Adipose tissue (tissue), 3 donors: Measurements from ENCODE around the gene RNF208. TPM values are rescaled to one million over a fixed set of nuclear protein-coding genes. Genes with fewer than 3 reads are reported as not detected.

Source experiments
- H3K27ac ChIP-seq: one replicate; pipeline ENCODE4 v1.5.1; 2013; ENCODE audit warnings: low read depth, low read length
- WGBS, 3 donors: extraction: QIAGEN DNeasy Blood & Tissue Kit; methylation state at CpG; one replicate each; pipeline ENCODE4 v1.1.7; 2013; 5-methylcytosine and 5-hydroxymethylcytosine counted together
- polyA plus RNA-seq, 3 donors: library from polyadenylated mRNA; stranded (reverse); fragments of 200-250 nt; gene quantifications; one replicate each; pipeline ENCODE4 v1.2.3, GENCODE V29; 2013
- donor health status: healthy with polysubstance abuse.
- donor health status: Bipolar disorder and iron deficiency.
- donor health status: healthy.

Gene RNF208
- polyA plus RNA-seq, 3 donors = 2.8 to 4.0 (median 3.5) TPM

DNA sequence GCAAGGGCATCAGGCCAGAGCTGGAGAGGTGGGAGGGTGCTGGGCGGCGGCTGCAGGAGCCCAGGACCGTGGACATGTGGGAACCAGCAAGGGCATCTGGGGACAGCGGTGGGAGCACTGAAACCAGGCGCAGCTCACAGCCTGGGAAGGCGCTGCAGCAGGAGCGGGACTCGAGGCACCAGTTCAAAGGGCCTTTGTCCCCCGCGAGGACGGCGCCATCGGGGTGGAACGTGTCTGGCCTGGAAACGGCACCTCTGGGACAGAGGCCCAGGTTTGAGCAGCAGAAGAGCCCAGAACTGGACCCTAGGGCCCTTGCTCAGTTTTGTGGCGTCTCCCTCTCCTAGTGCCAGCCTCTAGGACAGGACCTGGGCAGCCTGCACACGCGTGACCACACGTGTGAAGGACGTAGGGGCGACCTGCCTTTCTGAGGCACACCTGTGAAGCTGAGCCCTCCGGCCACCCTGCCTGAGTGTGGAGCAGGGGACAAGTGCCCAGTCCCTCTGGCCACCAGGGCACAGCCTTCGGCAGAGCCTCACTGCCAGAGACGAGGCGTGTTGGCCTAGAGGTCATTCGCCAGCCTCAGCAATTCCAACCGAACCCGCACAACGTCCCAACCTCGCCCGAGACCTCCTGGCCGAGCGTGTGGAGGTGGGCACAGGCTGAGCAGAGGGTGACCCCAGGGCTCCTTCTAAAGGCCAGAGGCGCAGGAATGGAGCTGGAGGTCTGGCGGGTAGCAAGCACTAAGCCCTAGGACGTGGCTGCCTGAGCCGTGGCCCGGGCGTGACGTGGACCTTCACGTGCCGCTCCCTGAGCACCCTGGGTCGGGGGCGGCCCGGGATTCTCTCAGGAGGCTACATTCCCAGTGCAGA is 48.0 kb downstream of the RNF208 start:
- WGBS, 3 donors = 74 to 89% (median 83%) methylated on average over 45 of the region's 45 CpGs
- H3K27ac ChIP-seq = no peak overlapping the region

DNA sequence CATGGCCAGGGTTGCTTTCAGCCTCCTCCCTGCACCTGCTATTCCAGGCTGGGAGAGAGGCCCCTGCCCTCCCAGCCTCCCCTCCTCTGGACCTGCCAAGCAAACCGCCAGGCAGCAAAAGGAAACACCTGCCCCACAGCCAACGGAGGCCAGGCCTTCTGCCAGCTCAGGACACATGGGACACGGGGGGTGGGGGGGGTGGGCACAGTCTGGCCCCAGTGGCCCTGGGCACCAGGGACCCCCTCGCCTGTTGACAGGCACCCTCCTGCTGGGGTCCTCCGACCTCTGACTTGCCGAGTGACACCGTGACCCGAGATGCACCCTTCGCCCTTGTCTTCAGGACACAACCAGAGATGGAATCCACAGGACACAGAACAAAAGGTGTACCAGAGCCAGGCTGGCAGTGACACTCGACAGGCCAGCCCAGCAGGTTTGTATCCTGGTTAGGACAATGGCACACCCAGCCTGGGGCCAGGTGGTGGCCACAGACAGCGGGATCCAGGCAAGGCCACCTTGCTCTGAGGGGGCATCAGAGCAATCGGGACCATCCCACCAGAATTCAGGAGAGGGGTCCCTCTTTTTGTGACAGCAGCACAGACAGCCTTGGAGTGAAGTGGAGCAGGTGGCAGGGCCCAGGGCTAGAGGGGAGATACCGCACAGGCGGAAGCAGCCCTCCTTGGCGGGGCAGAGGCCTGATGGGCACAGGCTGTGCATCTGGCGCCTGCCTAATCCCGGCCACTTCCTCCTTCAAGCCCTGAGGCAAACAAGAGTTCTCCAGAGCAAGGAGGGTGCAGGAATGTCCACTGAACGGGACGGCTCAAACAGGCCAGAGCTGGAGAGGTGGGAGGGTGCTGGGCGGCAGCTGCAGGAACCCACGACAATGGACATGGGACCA is 48.9 kb downstream of the RNF208 start:
- no peak overlapping the region for H3K27ac ChIP-seq
- WGBS, 3 donors = 46 to 64% (median 56%) methylated on average over 20 to 21 of the region's 21 CpGs

DNA sequence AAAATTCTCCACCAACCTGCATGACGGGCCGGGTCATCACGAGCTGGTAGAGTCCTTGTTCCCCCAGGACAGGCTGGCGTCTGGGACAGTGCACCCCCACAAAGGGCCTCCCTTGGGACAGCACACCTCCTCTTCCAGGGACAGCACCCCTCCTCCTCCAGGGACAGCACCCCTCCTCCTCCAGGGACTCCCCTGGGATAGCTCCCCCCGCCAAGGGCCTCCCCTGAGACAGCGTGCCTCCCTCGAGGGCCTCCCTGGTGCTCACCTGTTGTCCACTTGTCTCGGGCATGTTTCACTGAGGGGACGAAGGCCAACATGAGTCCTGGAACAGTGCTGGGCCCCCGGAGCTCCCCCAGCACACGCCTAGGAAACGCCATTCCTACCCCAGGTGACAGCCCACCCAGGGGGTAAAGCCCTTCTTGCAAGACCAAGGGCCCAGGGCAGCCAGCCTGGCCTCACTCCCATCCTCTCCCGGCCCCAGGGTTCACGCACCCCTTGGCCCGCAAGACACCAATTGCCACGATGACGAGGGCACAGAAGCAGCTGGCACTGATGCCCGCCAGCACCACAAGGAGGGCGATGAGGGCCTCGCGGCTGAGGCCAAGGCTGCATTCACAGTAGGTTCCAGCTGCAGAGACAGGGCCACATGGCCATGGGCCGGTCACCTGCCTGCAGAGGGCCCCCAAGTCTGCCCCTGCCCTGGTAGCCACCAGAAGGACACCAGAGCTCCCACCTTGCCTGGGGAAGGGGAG is 50.7 kb downstream of the RNF208 start:
- WGBS, 3 donors = 80 to 84% (median 80%) methylated on average over 21 to 22 of the region's 22 CpGs
- H3K27ac ChIP-seq = no peak overlapping the region

DNA sequence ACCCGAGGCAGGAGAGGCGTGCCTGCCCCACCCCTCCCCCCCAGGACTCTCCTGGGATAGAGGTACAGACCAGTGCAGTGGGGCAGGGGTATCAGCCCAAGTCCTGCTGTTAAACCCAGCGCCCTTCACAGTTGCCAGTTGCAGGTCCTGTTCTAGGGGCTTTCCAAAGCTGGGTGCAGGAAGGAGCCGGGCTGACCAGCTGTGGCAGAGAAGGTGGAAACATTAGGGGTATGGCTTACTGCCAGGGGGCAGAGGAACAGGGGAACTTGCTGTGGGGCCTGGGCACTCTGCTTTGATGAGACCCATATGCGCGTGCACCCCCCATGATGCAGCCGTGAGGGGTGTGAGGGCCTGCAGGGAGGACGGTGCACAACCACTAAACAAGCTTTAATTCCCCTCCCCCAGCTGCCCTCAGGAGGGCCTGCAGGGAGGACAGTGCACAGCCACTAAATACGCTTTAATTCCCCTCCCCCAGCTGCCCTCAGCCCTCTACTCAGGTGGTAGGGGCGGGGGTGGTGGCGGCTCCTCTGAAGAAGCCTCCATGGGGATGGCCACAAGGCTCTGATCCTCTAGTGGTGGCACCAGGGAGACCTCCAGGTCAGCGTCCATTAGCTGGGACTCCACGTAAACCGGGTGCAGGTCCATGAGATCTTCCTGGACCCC is 51.4 kb downstream of the RNF208 start:
- H3K27ac ChIP-seq = no peak overlapping the region
- 47 to 74% (median 52%) methylated on average over 14 of the region's 14 CpGs for whole genome bisulfite sequencing, 3 donors

Other genes with a start within 250 kb of the RNF208 start
- gene PTGDS, start 244.7 kb downstream of the RNF208 start, polyA plus RNA-seq = 100 to 1,000 TPM in 1 of 3 donors, 10 to 100 TPM in 2; 22.4 to 185 (median 74.9) TPM
- under 1 TPM in 2 of 3 donors, not detected in 1; 0.10 to 0.45 TPM for gene LCNL1, start 239.2 kb downstream of the RNF208 start, polyA plus RNA-seq
- gene PAXX, start 229.8 kb downstream of the RNF208 start, polyA plus RNA-seq = 10 to 100 TPM; 34.1 to 51.5 (median 49.1) TPM
- 1 to 10 TPM in 2 of 3 donors, under 1 TPM in 1; 0.33 to 3.0 (median 3.0) TPM for gene CLIC3, start 225.7 kb downstream of the RNF208 start, polyA plus RNA-seq
- gene ABCA2, start 194.0 kb downstream of the RNF208 start, polyA plus RNA-seq = 10 to 100 TPM; 15.8 to 42.9 (median 33.1) TPM
- gene FUT7, start 190.2 kb downstream of the RNF208 start, polyA plus RNA-seq = 1 to 10 TPM in 2 of 3 donors, under 1 TPM in 1; 0.10 to 1.5 (median 1.1) TPM
- 100 to 1,000 TPM in 2 of 3 donors, 10 to 100 TPM in 1; 45.3 to 213 (median 113) TPM for gene NPDC1, start 176.1 kb downstream of the RNF208 start, polyA plus RNA-seq
- 1 to 10 TPM in 2 of 3 donors, under 1 TPM in 1; 0.61 to 1.6 (median 1.3) TPM for gene ENTPD2, start 168.2 kb downstream of the RNF208 start, polyA plus RNA-seq
- under 1 TPM; 0.11 to 0.34 (median 0.18) TPM for gene SAPCD2, start 151.7 kb downstream of the RNF208 start, polyA plus RNA-seq
- 1 to 10 TPM; 3.8 to 9.0 (median 6.0) TPM for gene UAP1L1, start 144.7 kb downstream of the RNF208 start, polyA plus RNA-seq
- gene MAN1B1, start 135.3 kb downstream of the RNF208 start, polyA plus RNA-seq = 10 to 100 TPM; 25.8 to 41.6 (median 31.2) TPM
- gene DPP7, start 107.5 kb downstream of the RNF208 start, polyA plus RNA-seq = 100 to 1,000 TPM; 132 to 152 (median 140) TPM
- gene GRIN1, start 83.1 kb downstream of the RNF208 start, polyA plus RNA-seq = under 1 TPM in 1 of 3 donors, not detected in 2; 0.26 TPM
- under 1 TPM in 2 of 3 donors, not detected in 1; 0.40 to 0.47 TPM for gene LRRC26, start 52.2 kb downstream of the RNF208 start, polyA plus RNA-seq
- not detected for gene TMEM210, start 50.2 kb downstream of the RNF208 start, polyA plus RNA-seq
- 10 to 100 TPM; 27.5 to 39.9 (median 38.6) TPM for gene ANAPC2, start 33.7 kb downstream of the RNF208 start, polyA plus RNA-seq
- 100 to 1,000 TPM in 1 of 3 donors, 10 to 100 TPM in 2; 70.9 to 103 (median 98.2) TPM for gene SSNA1, start 33.6 kb downstream of the RNF208 start, polyA plus RNA-seq
- gene TPRN, start 21.5 kb downstream of the RNF208 start, polyA plus RNA-seq = 10 to 100 TPM in 1 of 3 donors, 1 to 10 TPM in 2; 4.3 to 67.8 (median 4.5) TPM
- gene TMEM203, start 16.6 kb downstream of the RNF208 start, polyA plus RNA-seq = 10 to 100 TPM; 16.8 to 23.5 (median 22.8) TPM
- 1 to 10 TPM; 4.9 to 8.4 (median 8.2) TPM for gene NDOR1, start 16.5 kb downstream of the RNF208 start, polyA plus RNA-seq
- under 1 TPM in 2 of 3 donors, not detected in 1; 0.20 to 0.88 TPM for gene CYSRT1, start 2.9 kb upstream of the RNF208 start, polyA plus RNA-seq
- under 1 TPM in 1 of 3 donors, not detected in 2; 0.18 TPM for gene RNF224, start 5.3 kb upstream of the RNF208 start, polyA plus RNA-seq
- under 1 TPM in 2 of 3 donors, not detected in 1; 0.04 to 0.06 TPM for gene SLC34A3, start 8.7 kb upstream of the RNF208 start, polyA plus RNA-seq
- 100 to 1,000 TPM in 2 of 3 donors, 10 to 100 TPM in 1; 88.8 to 317 (median 145) TPM for gene TUBB4B, start 19.0 kb upstream of the RNF208 start, polyA plus RNA-seq
- gene STPG3, start 29.0 kb upstream of the RNF208 start, polyA plus RNA-seq = under 1 TPM in 1 of 3 donors, not detected in 2; 0.16 TPM
- 10 to 100 TPM; 36.1 to 38.9 (median 37.9) TPM for gene NELFB, start 33.1 kb upstream of the RNF208 start, polyA plus RNA-seq
- 1 to 10 TPM; 2.1 to 5.8 (median 5.5) TPM for gene TOR4A, start 55.5 kb upstream of the RNF208 start, polyA plus RNA-seq
- 1 to 10 TPM; 2.3 to 5.9 (median 3.8) TPM for gene NRARP, start 80.0 kb upstream of the RNF208 start, polyA plus RNA-seq
- 10 to 100 TPM in 2 of 3 donors, 1 to 10 TPM in 1; 7.6 to 38.5 (median 14.0) TPM for gene EXD3, start 200.9 kb upstream of the RNF208 start, polyA plus RNA-seq
- gene NOXA1, start 201.2 kb upstream of the RNF208 start, polyA plus RNA-seq = 1 to 10 TPM; 2.0 to 6.8 (median 3.1) TPM
- gene ENTPD8, start 219.1 kb upstream of the RNF208 start, polyA plus RNA-seq = 1 to 10 TPM in 1 of 3 donors, under 1 TPM in 1, not detected in 1; 0.66 to 1.1 TPM
- 10 to 100 TPM; 38.2 to 39.5 (median 39.4) TPM for gene NSMF, start 237.1 kb upstream of the RNF208 start, polyA plus RNA-seq